Astrocyte (in vitro differentiated cells and primary cell): ENCODE results near the gene MAT2A.

Experiments
- EZH2 ChIP-seq: IDR thresholded peaks from 2 replicates; pipeline ENCODE4 v1.6.1; 2012; ENCODE audit warnings: mild to moderate bottlenecking, low read length, inconsistent platforms; ENCODE audit not compliant: insufficient read depth
- TF ChIP-seq, protein P1 (sequence below): IDR thresholded peaks from 2 replicates; pipeline ENCODE4 v1.5.1; 2011; ENCODE audit warnings: low read depth, mild to moderate bottlenecking, inconsistent platforms, low read length, moderate library complexity; ENCODE audit not compliant: insufficient read depth

- TF ChIP-seq, protein P1, sequence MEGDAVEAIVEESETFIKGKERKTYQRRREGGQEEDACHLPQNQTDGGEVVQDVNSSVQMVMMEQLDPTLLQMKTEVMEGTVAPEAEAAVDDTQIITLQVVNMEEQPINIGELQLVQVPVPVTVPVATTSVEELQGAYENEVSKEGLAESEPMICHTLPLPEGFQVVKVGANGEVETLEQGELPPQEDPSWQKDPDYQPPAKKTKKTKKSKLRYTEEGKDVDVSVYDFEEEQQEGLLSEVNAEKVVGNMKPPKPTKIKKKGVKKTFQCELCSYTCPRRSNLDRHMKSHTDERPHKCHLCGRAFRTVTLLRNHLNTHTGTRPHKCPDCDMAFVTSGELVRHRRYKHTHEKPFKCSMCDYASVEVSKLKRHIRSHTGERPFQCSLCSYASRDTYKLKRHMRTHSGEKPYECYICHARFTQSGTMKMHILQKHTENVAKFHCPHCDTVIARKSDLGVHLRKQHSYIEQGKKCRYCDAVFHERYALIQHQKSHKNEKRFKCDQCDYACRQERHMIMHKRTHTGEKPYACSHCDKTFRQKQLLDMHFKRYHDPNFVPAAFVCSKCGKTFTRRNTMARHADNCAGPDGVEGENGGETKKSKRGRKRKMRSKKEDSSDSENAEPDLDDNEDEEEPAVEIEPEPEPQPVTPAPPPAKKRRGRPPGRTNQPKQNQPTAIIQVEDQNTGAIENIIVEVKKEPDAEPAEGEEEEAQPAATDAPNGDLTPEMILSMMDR: no peak
- no peak for TF ChIP-seq EZH2
These were observed 4.1 kb upstream of the MAT2A start for GRCh38 chr2:85534881-85535280.
